Fibroblast of the aortic adventitia (primary cell): ENCODE measurements around the gene SLC22A16. TPM values are rescaled to one million over a fixed set of nuclear protein-coding genes. Genes with fewer than 3 reads are reported as not detected.

Experiments used
- DNase-seq: peaks from one replicate; pipeline ENCODE4 v3.0.0-alpha.2; 2010; ENCODE audit warnings: low read depth
- H3K4me3 ChIP-seq: 2 replicates; pipeline ENCODE4 v1.5.1; 2011; ENCODE audit warnings: low read depth, mild to moderate bottlenecking, control low read depth, low read length, moderate library complexity
- total RNA-seq: library from RNA; depleted of rRNA; stranded (reverse); fragments of >200 nt; gene quantifications from 2 replicates; pipeline ENCODE4 v1.2.3, GENCODE V29; 2012; ENCODE audit warnings: low replicate concordance
- TF ChIP-seq, protein P1 (sequence below): IDR thresholded peaks from 2 replicates; pipeline ENCODE4 v1.5.1; 2011; ENCODE audit warnings: mild to moderate bottlenecking, low read length, control low read depth, inconsistent platforms; ENCODE audit not compliant: insufficient read depth

SLC22A16 gene
- total RNA-seq, 1 donor = 0.09 TPM

DNA sequence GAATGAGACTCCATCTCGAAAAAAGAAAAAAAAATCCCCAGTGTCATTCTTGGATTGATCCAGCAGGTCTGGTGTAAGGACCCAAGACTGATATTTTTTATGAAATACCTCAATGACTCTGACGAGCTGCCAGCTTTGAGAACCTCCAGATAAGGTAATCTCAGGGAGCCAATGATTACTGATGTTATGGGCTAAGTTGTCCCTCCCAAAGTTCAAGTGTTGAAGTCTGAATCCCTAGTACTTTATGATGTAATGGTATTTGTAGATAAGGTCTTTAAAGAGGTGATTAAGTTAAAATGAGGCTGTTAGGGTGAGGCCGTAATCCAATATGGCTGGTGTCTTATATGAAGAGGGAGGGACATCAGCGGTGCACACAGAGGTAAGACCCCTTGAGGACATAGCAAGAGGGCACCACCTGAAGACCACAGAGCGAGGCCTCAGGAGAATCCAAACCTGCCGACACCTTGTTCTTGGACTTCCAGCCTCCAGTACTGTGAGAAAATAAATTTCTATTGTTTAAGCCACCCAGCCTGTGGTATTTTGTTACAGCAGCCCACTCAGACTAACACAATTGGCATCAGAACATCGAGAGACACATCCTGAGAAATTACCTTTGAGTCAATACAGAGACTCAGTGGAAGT lies 41.3 kb downstream of the SLC22A16 start:
- no peak overlapping the region for H3K4me3 ChIP-seq
- DNase-seq = no peak
- TF ChIP-seq, protein P1, sequence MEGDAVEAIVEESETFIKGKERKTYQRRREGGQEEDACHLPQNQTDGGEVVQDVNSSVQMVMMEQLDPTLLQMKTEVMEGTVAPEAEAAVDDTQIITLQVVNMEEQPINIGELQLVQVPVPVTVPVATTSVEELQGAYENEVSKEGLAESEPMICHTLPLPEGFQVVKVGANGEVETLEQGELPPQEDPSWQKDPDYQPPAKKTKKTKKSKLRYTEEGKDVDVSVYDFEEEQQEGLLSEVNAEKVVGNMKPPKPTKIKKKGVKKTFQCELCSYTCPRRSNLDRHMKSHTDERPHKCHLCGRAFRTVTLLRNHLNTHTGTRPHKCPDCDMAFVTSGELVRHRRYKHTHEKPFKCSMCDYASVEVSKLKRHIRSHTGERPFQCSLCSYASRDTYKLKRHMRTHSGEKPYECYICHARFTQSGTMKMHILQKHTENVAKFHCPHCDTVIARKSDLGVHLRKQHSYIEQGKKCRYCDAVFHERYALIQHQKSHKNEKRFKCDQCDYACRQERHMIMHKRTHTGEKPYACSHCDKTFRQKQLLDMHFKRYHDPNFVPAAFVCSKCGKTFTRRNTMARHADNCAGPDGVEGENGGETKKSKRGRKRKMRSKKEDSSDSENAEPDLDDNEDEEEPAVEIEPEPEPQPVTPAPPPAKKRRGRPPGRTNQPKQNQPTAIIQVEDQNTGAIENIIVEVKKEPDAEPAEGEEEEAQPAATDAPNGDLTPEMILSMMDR = no peak

DNA sequence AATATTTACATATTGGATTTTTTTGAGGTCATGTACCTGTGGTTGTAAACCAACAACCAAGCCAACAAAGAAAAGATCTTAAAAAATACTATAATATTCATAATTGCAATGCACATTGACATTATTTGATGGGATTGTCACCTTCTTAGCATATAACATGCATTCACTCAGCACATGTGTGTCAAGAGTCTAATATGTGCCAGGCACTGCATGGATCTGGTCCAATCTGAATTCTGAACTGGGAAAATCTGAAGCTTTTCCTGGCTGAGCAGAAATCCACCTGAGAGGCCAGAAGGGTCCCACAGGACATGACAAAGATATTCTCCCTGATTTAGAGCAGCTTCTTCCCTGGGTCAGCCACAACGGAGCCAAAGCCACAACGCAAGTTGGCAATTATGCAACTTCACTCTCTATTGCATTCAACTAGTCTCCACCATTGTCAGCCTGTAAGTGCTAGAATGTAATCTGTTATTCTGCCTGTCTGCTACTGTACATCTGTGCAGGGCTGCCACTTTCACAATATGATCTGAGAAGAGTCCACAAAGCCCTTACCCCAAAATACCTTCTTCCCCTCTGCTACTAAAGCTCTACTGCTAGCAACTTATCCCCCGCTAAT lies 44.0 kb downstream of the SLC22A16 start:
- TF ChIP-seq, protein P1 = no peak
- no peak for DNase-seq
- no peak overlapping the region for H3K4me3 ChIP-seq

DNA sequence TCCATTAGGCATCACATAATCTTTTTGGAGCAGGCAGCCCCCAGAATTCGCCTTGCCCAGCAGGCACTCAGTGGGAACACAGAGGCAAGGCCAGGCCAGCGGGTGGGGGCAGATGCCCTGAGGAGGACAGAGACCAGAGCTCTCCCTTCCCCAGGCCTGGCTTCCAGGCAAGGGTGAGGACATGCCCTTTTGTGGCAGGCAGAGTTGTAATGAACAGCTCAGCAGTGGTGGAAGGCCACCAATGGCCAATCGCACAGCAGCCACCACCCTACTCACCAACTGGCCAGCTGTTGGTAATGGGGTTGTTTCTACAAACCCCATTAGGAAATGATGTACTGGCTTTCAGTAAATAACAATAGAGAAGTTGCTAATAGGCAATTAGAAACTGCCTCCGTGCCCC lies 45.7 kb downstream of the SLC22A16 start:
- H3K4me3 ChIP-seq = no peak overlapping the region
- TF ChIP-seq, protein P1 = no peak
- no peak for DNase-seq

DNA sequence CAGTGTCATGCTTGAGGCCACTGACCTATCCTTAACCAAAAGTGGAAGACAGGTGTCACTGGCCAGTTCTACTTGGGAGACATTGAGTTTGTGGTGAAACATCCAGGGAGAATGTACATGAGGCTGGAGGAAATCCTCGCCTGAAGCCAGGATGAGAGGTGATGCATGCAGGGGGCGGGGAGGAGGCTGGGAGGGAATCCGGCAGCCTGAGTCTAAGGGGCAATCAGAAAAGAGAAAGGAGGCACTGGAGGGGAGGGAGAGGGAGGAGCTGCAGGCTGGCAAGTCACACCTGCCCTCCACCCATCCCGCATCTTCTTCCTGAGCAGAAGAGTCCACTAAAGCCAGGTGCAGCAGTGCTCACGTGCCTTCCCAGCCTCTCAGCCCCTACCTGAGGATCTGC lies 46.2 kb downstream of the SLC22A16 start:
- no peak overlapping the region for H3K4me3 ChIP-seq
- no peak for DNase-seq
- TF ChIP-seq, protein P1 = no peak

DNA sequence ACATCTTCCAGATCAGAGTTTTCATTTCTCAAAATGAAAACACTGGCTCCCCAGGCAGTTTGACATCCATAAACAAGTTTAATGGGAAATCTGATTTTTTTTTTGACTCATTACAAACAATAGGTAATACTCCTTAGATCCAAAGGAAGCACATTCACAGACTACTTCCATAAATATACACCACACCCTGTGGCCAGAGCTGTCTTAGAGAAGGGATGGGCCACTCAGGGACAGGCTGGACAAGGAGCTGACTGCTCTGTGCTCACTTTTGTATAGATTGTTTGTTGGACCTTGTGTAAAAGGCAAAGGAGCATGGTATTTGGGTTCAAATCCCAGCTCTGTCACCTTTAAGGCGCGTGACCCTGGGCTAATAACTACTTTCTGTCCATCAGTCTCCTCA lies 48.3 kb downstream of the SLC22A16 start:
- TF ChIP-seq, protein P1 = no peak
- H3K4me3 ChIP-seq = no peak overlapping the region
- DNase-seq = no peak

DNA sequence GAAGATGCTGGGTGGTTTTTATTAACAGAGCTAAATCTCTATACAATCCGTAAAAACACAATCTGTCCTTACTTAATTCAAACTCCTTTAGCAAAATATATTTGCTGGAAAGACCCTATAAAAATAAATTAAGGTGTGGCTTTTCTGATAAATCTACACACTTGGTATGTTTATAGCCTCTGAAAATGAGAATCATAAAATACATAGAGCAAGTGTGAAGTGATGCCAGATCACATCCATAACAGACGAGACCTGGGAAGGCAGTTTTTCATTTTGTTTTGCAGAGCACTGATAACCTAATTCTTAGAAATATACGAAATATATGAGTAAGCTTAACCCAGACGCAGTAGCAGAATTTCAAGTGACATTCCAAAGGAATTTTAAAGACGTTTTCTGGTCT lies 50.6 kb downstream of the SLC22A16 start:
- TF ChIP-seq, protein P1 = no peak
- no peak for DNase-seq
- H3K4me3 ChIP-seq = no peak overlapping the region
